CD14-positive monocyte (primary cell): ENCODE results near the gene YOD1. TPM values are rescaled to one million over a fixed set of nuclear protein-coding genes. Genes with fewer than 3 reads are reported as not detected.
A peak's percentile ranks its signal among the peaks of the same experiment; 100 is the strongest.

Experiments used
- DNase-seq, 3 donors: peaks; one replicate each; pipeline ENCODE4 v3.0.0-alpha.2; 2011 to 2022
- H2AFZ ChIP-seq: 2 replicates; pipeline ENCODE4 v1.6.0; 2012; ENCODE audit warnings: mild to moderate bottlenecking, low read depth, low read length, inconsistent platforms; ENCODE audit not compliant: insufficient read depth, poor library complexity, severe bottlenecking
- H3K27ac ChIP-seq, 2 donors: 1 replicate in 1 of 2; 2 replicates in 1 of 2; pipeline ENCODE4 v1.5.1; 2012 to 2013; ENCODE audit warnings: low read length in 2 of 2, control low read depth in 1 of 2, inconsistent platforms in 1 of 2, low read depth in 1 of 2, mild to moderate bottlenecking in 1 of 2
- H3K27me3 ChIP-seq, 2 donors: one replicate each; pipeline versions ENCODE4 v1.6.0 to v1.6.1; 2011 to 2013; ENCODE audit warnings: low read length in 2 of 2; ENCODE audit not compliant: control insufficient read depth in 2 of 2, insufficient read depth in 2 of 2
- H3K36me3 ChIP-seq, 2 donors: replicated peaks in 1 of 2; 1 replicate in 1 of 2; 2 replicates in 1 of 2; pipeline versions ENCODE4 v1.5.1 to v1.6.1; 2012 to 2013; ENCODE audit warnings: low read length in 2 of 2, control low read depth in 1 of 2, inconsistent platforms in 1 of 2, mild to moderate bottlenecking in 1 of 2; ENCODE audit not compliant: insufficient read depth in 2 of 2, control insufficient read depth in 1 of 2
- H3K4me1 ChIP-seq, 2 donors: 1 replicate in 1 of 2; 2 replicates in 1 of 2; pipeline versions ENCODE4 v1.5.1 to v1.6.1; 2012 to 2013; ENCODE audit warnings: low read length in 2 of 2, control low read depth in 1 of 2, inconsistent platforms in 1 of 2, mild to moderate bottlenecking in 1 of 2, moderate library complexity in 1 of 2; ENCODE audit not compliant: insufficient read depth in 2 of 2, control insufficient read depth in 1 of 2
- H3K4me2 ChIP-seq: replicated peaks from 2 replicates; pipeline ENCODE3; 2012; ENCODE audit warnings: low read length, moderate library complexity, mild to moderate bottlenecking; ENCODE audit not compliant: poor library complexity, severe bottlenecking; ENCODE audit errors: extremely low read depth
- H3K4me3 ChIP-seq, 3 experiments: fragments of 200-600 bp in 1 of 3; sonication (generic) in 1 of 3; replicated peaks in 1 of 3; 1 replicate in 2 of 3; 2 replicates in 1 of 3; pipeline ENCODE4 v1.5.1; 2011 to 2013; ENCODE audit warnings: low read length in 3 of 3, mild to moderate bottlenecking in 3 of 3, control low read depth in 2 of 3, low read depth in 2 of 3, inconsistent platforms in 1 of 3, moderate library complexity in 1 of 3
- H3K79me2 ChIP-seq: 2 replicates; pipeline ENCODE4 v1.6.0; 2012; ENCODE audit warnings: mild to moderate bottlenecking, control low read depth, inconsistent platforms, low read length, moderate library complexity; ENCODE audit not compliant: insufficient read depth
- H3K9ac ChIP-seq: 2 replicates; pipeline ENCODE4 v1.6.0; 2017; ENCODE audit warnings: low read length, mild to moderate bottlenecking; ENCODE audit not compliant: insufficient read depth, poor library complexity, severe bottlenecking
- H3K9me3 ChIP-seq, 2 donors: replicated peaks in 1 of 2; 1 replicate in 1 of 2; 2 replicates in 1 of 2; pipeline versions ENCODE4 v1.5.1 to v1.6.1; 2012 to 2013; ENCODE audit warnings: low read length in 2 of 2, control low read depth in 1 of 2; ENCODE audit not compliant: control insufficient read depth in 1 of 2, insufficient read depth in 1 of 2
- H4K20me1 ChIP-seq: 2 replicates; pipeline ENCODE4 v1.6.0; 2012; ENCODE audit warnings: mild to moderate bottlenecking, low read length, control low read depth, moderate library complexity; ENCODE audit not compliant: insufficient read depth
- H3K27ac Mint-ChIP-seq, 7 donors: one replicate each; pipeline ENCODE4 v1.8.0; 2020; ENCODE audit warnings: mild to moderate bottlenecking in 7 of 7, mixed read lengths in 7 of 7, moderate library complexity in 6 of 7, inconsistent platforms in 2 of 7
- H3K27me3 Mint-ChIP-seq, 3 donors: one replicate each; pipeline ENCODE4 v1.8.0; 2021 to 2022; ENCODE audit warnings: low read depth in 3 of 3, mild to moderate bottlenecking in 3 of 3, mixed read lengths in 3 of 3, moderate library complexity in 3 of 3, inconsistent platforms in 1 of 3
- H3K36me3 Mint-ChIP-seq, 2 donors: one replicate each; pipeline ENCODE4 v1.8.0; 2020; ENCODE audit warnings: mixed read lengths in 2 of 2, inconsistent platforms in 1 of 2, mild to moderate bottlenecking in 1 of 2
- H3K4me1 Mint-ChIP-seq: one replicate; pipeline ENCODE4 v1.8.0; 2020; ENCODE audit warnings: mild to moderate bottlenecking, mixed read lengths
- H3K4me3 Mint-ChIP-seq, 2 donors: one replicate each; pipeline ENCODE4 v1.8.0; 2020; ENCODE audit warnings: mild to moderate bottlenecking in 2 of 2, mixed read lengths in 2 of 2, moderate library complexity in 1 of 2
- H3K9me3 Mint-ChIP-seq, 7 donors: one replicate each; pipeline ENCODE4 v1.8.0; 2020 to 2022; ENCODE audit warnings: mixed read lengths in 7 of 7, mild to moderate bottlenecking in 6 of 7, moderate library complexity in 6 of 7, inconsistent platforms in 2 of 7
- WGBS: methylation state at CpG from one replicate; pipeline ENCODE4 v1.1.5; 2013; ENCODE audit warnings: missing lambda C conversion rate; ENCODE audit not compliant: insufficient coverage; 5-methylcytosine and 5-hydroxymethylcytosine counted together
- intact Hi-C, 2 donors: fragments of 100-400 bp; cut with micrococcal nuclease; formaldehyde crosslinking; loops; one replicate each; pipeline versions ENCODE4 v1.15.0 to v1.15.1; 2023
- polyA plus RNA-seq, 3 donors: library from polyadenylated mRNA; depleted of rRNA in 1 of 3; unstranded in 2 of 3; stranded (reverse) in 1 of 3; fragments of 300-500 nt in 2 of 3; fragments of >200 nt in 1 of 3; fragmentation: Illumina TruSeq in 2 of 3; gene quantifications; 1 replicate in 2 of 3; 2 replicates in 1 of 3; pipeline ENCODE4 v1.2.3, GENCODE V29; 2012 to 2021
- TF ChIP-seq, protein P1 (sequence below): fragments of 200-600 bp; IDR thresholded peaks from one replicate; pipeline ENCODE4 v1.8.0; 2022; ENCODE audit warnings: antibody characterized with exemption, mild to moderate bottlenecking

The YOD1 gene
- polyA plus RNA-seq, 3 donors = 1.6 to 8.2 (median 1.7) TPM

DNA sequence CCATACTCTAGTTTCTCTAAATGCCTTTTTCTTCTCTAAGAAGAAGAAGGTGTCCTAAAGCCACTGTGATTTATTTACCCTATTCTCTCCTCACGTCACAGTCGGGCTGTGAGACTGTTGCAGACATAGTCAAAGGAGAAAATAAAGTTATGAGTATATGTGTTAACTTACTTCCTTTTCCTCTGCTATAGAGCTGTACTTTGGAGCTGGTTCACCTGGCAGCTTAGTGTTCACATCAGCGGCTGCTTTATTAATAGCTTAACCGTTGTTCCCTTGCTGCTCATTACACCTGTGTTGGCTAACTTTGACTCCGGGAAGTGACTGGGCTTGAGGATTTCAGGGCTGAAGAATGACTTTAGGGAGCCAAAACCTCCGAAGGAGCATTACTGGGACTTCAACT lies 5.7 kb upstream of the YOD1 start:
- TF ChIP-seq, protein P1, sequence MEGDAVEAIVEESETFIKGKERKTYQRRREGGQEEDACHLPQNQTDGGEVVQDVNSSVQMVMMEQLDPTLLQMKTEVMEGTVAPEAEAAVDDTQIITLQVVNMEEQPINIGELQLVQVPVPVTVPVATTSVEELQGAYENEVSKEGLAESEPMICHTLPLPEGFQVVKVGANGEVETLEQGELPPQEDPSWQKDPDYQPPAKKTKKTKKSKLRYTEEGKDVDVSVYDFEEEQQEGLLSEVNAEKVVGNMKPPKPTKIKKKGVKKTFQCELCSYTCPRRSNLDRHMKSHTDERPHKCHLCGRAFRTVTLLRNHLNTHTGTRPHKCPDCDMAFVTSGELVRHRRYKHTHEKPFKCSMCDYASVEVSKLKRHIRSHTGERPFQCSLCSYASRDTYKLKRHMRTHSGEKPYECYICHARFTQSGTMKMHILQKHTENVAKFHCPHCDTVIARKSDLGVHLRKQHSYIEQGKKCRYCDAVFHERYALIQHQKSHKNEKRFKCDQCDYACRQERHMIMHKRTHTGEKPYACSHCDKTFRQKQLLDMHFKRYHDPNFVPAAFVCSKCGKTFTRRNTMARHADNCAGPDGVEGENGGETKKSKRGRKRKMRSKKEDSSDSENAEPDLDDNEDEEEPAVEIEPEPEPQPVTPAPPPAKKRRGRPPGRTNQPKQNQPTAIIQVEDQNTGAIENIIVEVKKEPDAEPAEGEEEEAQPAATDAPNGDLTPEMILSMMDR = no peak
- H3K4me1 ChIP-seq = peaks cover 33 to 34% of the 10 kb centered on the region in 2 donors
- peaks cover 0 to 3% (median 0%) of the 10 kb centered on the region in 3 donors for H3K27me3 Mint-ChIP-seq
- H3K9me3 ChIP-seq = no peaks in the 10 kb centered on the region
- H3K4me2 ChIP-seq = no peak overlapping the region
- intact Hi-C loops = loop anchor here in 1 of 2 donors (10.0 kb wide), 1 partner anchor 278 kb away; no protein-coding TSS in a partner anchor
- DNase-seq = no peak
- no peak overlapping the region for H2AFZ ChIP-seq
- H3K27me3 ChIP-seq = no peaks in the 10 kb centered on the region
- H3K79me2 ChIP-seq = no peaks in the 10 kb centered on the region
- 100% methylated on average over 4 of the region's 6 CpGs for WGBS
- peaks cover 0 to 21% of the 10 kb centered on the region in 2 donors for H3K36me3 ChIP-seq
- no peak overlapping the region for H3K4me3 Mint-ChIP-seq
- H3K4me3 ChIP-seq = no peak overlapping the region
- no peak overlapping the region for H3K9ac ChIP-seq
- no peaks in the 10 kb centered on the region for H4K20me1 ChIP-seq
- H3K27ac ChIP-seq = no peak overlapping the region
- H3K36me3 Mint-ChIP-seq = peaks cover 14 to 18% of the 10 kb centered on the region in 2 donors
- peaks cover 44% of the 10 kb centered on the region for H3K4me1 Mint-ChIP-seq
- no peak overlapping the region for H3K27ac Mint-ChIP-seq
- peaks cover 0 to 3% (median 0%) of the 10 kb centered on the region in 7 donors for H3K9me3 Mint-ChIP-seq

DNA sequence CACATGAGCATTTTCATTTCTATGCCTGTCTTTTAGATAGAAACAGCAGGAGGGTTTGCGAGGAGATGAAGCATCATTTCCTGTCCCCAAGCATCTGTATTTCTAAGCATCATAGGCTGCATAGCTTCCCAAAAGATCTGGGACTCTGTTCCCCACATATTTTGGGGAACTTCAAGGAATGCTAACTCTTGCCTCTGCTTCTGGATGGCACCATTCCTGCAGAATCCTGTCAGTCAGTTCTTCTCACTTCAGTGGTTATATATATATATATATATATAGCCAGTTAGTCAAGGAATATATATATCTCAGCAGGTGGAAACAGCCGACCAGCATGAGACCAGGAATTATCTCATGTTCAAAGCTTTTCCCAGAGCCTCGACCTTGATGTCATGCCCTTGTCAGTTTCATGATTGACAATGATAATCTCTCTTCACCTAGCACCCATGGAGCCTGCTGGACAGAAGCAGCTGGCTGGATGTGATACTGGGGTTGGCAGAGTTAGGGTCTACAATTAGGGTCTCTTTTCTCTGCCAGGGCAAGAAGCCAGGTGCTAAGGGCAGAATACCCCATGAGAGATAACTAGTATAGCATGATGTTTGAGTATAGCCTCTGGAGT lies 4.5 kb upstream of the YOD1 start:
- intact Hi-C loops = loop anchor here in 1 of 2 donors (10.0 kb wide), 1 partner anchor 279 kb away; no protein-coding TSS in a partner anchor
- Mint-ChIP-seq H3K27me3 (peaks cover 0 to 5% (median 0%) of the 10 kb centered on the region in 3 donors), H3K4me1 (peaks cover 52% of the 10 kb centered on the region), H3K36me3 (peaks cover 8 to 10% of the 10 kb centered on the region in 2 donors), H3K9me3 (peaks cover 0 to 7% (median 0%) of the 10 kb centered on the region in 7 donors), H3K4me3 (no peak overlapping the region), H3K27ac (peak overlapping the region in 2 of 7 donors; percentile 24 to 95)
- no peaks in the 10 kb centered on the region for H3K9me3 ChIP-seq
- H3K79me2 ChIP-seq = peaks cover 5% of the 10 kb centered on the region
- no peak overlapping the region for H2AFZ ChIP-seq
- no peaks in the 10 kb centered on the region for H3K27me3 ChIP-seq
- TF ChIP-seq, protein P1 = no peak
- 100% methylated on average over 1 of the region's 3 CpGs for WGBS
- H3K4me1 ChIP-seq = peaks cover 40 to 41% of the 10 kb centered on the region in 2 donors
- no peaks in the 10 kb centered on the region for H4K20me1 ChIP-seq
- H3K4me2 ChIP-seq = no peak overlapping the region
- no peak overlapping the region for H3K4me3 ChIP-seq
- H3K9ac ChIP-seq = no peak overlapping the region
- H3K36me3 ChIP-seq = peaks cover 0 to 14% of the 10 kb centered on the region in 2 donors
- peak overlapping the region in 1 of 2 donors; percentile 76 for H3K27ac ChIP-seq
- no peak for DNase-seq
